A549 (cell line): ENCODE results near the gene NFX1. TPM values are rescaled to one million over a fixed set of nuclear protein-coding genes. Genes with fewer than 3 reads are reported as not detected.
A peak's percentile ranks its signal among the peaks of the same experiment; 100 is the strongest.

Experiments used
- ATAC-seq, 2 experiments: fragments of 200-7000 bp in 1 of 2; fragments of >200 bp in 1 of 2; cut with Nextera tagmentation in 1 of 2; cut with Tn5 transposase in 1 of 2; 3 replicates each; pipeline versions ENCODE4 v1.8.0 to v1.9.1; 2018 to 2020; ENCODE audit warnings: mild to moderate bottlenecking in 1 of 2, moderate library complexity in 1 of 2
- CTCF ChIA-PET: fragments of 300-600 bp; sonication (Branson Sonifier 250); formaldehyde crosslinking; extraction: SDS; loops from one replicate; lab custom pipeline; 2021; ENCODE audit warnings: antibody characterized with exemption, inconsistent platforms; lab: Yijun Ruan, JAX
- POLR2A ChIA-PET: fragments of 350-600 bp; formaldehyde crosslinking; extraction: SDS; loops from one replicate; lab custom pipeline; 2021; ENCODE audit warnings: antibody characterized with exemption, inconsistent platforms; lab: Yijun Ruan, JAX
- DNase-seq, 2 experiments: peaks; one replicate each; pipeline versions ENCODE4 v3.0.0 to v3.0.0-alpha.2; 2011 to 2016; ENCODE audit warnings: low read depth in 1 of 2, low spot score in 1 of 2
- FAIRE-seq: peaks from 2 replicates; lab custom pipeline; 2011; peaks lifted over from hg19 to GRCh38; lab: Jason Lieb, UNC
- H3K27ac ChIP-seq, 2 experiments: fragments of >200 bp; sonication (Bioruptor Twin); formaldehyde crosslinking; 3 replicates each; pipeline ENCODE4 v1.5.1; 2016 to 2017
- H3K4me1 ChIP-seq: fragments of >200 bp; sonication (Bioruptor Twin); formaldehyde crosslinking; 3 replicates; pipeline ENCODE4 v1.6.1; 2016
- H3K4me2 ChIP-seq: fragments of >200 bp; sonication (Bioruptor Twin); formaldehyde crosslinking; 3 replicates; pipeline ENCODE4 v1.6.1; 2016
- H3K4me3 ChIP-seq: fragments of >200 bp; sonication (Bioruptor Twin); formaldehyde crosslinking; 3 replicates; pipeline ENCODE4 v1.5.1; 2016
- H3K9me3 ChIP-seq: fragments of >200 bp; sonication (Bioruptor Twin); formaldehyde crosslinking; 3 replicates; pipeline ENCODE4 v1.6.1; 2016
- BHLHE40 ChIP-seq: IDR thresholded peaks from 2 replicates; pipeline ENCODE4 v1.6.1; 2012; ENCODE audit warnings: low read depth, low read length, inconsistent platforms
- CEBPB ChIP-seq, 2 experiments: fragments of >200 bp in 1 of 2; sonication (Bioruptor Twin) in 1 of 2; formaldehyde crosslinking in 1 of 2; IDR thresholded peaks; 2 replicates each; pipeline ENCODE4 v1.6.1; 2012 to 2016
- CHD4 ChIP-seq: fragments of 200-600 bp; sonication (generic); IDR thresholded peaks from 2 replicates; pipeline ENCODE4 v1.6.1; 2016; ENCODE audit warnings: antibody characterized with exemption, mild to moderate bottlenecking, borderline replicate concordance
- E2F6 ChIP-seq: IDR thresholded peaks from 2 replicates; pipeline ENCODE4 v1.6.1; 2012; ENCODE audit warnings: low read depth, borderline replicate concordance
- EHF ChIP-seq: fragments of 250-450 bp; sonication (Bioruptor Pico); IDR thresholded peaks from 2 replicates; pipeline ENCODE4 v1.5.0; 2020; ENCODE audit warnings: mild to moderate bottlenecking
- EHMT2 ChIP-seq: fragments of 200-600 bp; sonication (generic); IDR thresholded peaks from 2 replicates; pipeline ENCODE4 v1.6.1; 2016; ENCODE audit warnings: antibody characterized with exemption, low read depth, mild to moderate bottlenecking, moderate library complexity
- EP300 ChIP-seq, 2 experiments: fragments of >200 bp; sonication (Bioruptor Twin); formaldehyde crosslinking; IDR thresholded peaks; 2 replicates in 1 of 2; 3 replicates in 1 of 2; pipeline ENCODE4 v1.6.1; 2016 to 2017
- ESRRA ChIP-seq: fragments of 150-350 bp; IDR thresholded peaks from 2 replicates; pipeline ENCODE4 v1.6.1; 2014; ENCODE audit warnings: mild to moderate bottlenecking, low read length, borderline replicate concordance
- FOXS1 ChIP-seq: fragments of 250-450 bp; sonication (Bioruptor Pico); IDR thresholded peaks from 2 replicates; pipeline ENCODE4 v1.5.0; 2020; ENCODE audit warnings: mild to moderate bottlenecking, moderate library complexity
- HDAC2 ChIP-seq: fragments of 200-600 bp; sonication (generic); IDR thresholded peaks from 2 replicates; pipeline ENCODE4 v1.6.1; 2016
- HEYL ChIP-seq: fragments of 250-450 bp; sonication (Bioruptor Pico); IDR thresholded peaks from 2 replicates; pipeline ENCODE4 v1.8.0; 2021; ENCODE audit warnings: mild to moderate bottlenecking, moderate library complexity
- HOXB13 ChIP-seq: fragments of 250-450 bp; sonication (Bioruptor Pico); IDR thresholded peaks from 2 replicates; pipeline ENCODE4 v1.5.0; 2020; ENCODE audit warnings: low read depth, mild to moderate bottlenecking, moderate library complexity
- KDM1A ChIP-seq: fragments of 200-600 bp; sonication (generic); IDR thresholded peaks from 2 replicates; pipeline ENCODE4 v1.6.1; 2016; ENCODE audit warnings: low read depth, mild to moderate bottlenecking
- KDM5A ChIP-seq: fragments of 200-600 bp; sonication (generic); IDR thresholded peaks from 2 replicates; pipeline ENCODE4 v1.6.1; 2016; ENCODE audit warnings: antibody characterized with exemption, mild to moderate bottlenecking
- MAFK ChIP-seq: fragments of 450-650 bp; IDR thresholded peaks from 2 replicates; pipeline ENCODE4 v1.6.1; 2014; ENCODE audit not compliant: partially characterized antibody
- MYC ChIP-seq: IDR thresholded peaks from 2 replicates; pipeline ENCODE4 v1.6.1; 2012; ENCODE audit warnings: mild to moderate bottlenecking, inconsistent platforms, low read length, improper control_type of control experiment, borderline replicate concordance
- NFE2L2 ChIP-seq: fragments of 150-350 bp; conservative IDR thresholded peaks from 2 replicates; pipeline ENCODE4 v1.6.1; 2014; ENCODE audit warnings: low read length
- NR3C1 ChIP-seq: fragments of >200 bp; sonication (Bioruptor Twin); formaldehyde crosslinking; IDR thresholded peaks from 3 replicates; pipeline ENCODE4 v1.6.1; 2017
- PHF8 ChIP-seq: fragments of 200-600 bp; sonication (generic); IDR thresholded peaks from 2 replicates; pipeline ENCODE4 v1.6.1; 2016; ENCODE audit warnings: low read depth, mild to moderate bottlenecking, antibody characterized with exemption, moderate library complexity, borderline replicate concordance
- POLR2AphosphoS2 ChIP-seq: conservative IDR thresholded peaks from 2 replicates; pipeline ENCODE4 v1.6.1; 2012; ENCODE audit warnings: low read length, improper control_type of control experiment, inconsistent platforms
- RAD21 ChIP-seq, 2 experiments: fragments of >200 bp in 1 of 2; sonication (Bioruptor Twin) in 1 of 2; formaldehyde crosslinking in 1 of 2; IDR thresholded peaks in 1 of 2; conservative IDR thresholded peaks in 1 of 2; 2 replicates in 1 of 2; 3 replicates in 1 of 2; pipeline ENCODE4 v1.6.1; 2012 to 2018; ENCODE audit warnings: inconsistent platforms in 1 of 2
- RNF2 ChIP-seq: fragments of 200-600 bp; sonication (generic); IDR thresholded peaks from 2 replicates; pipeline ENCODE4 v1.6.1; 2016; ENCODE audit warnings: low read depth, mild to moderate bottlenecking, antibody characterized with exemption, moderate library complexity, borderline replicate concordance
- SREBF2 ChIP-seq: fragments of 450-650 bp; IDR thresholded peaks from 2 replicates; pipeline ENCODE4 v1.6.1; 2014; ENCODE audit warnings: mild to moderate bottlenecking, moderate library complexity
- TP53 ChIP-seq: fragments of 250-450 bp; sonication (Bioruptor Pico); IDR thresholded peaks from 2 replicates; pipeline ENCODE4 v1.5.0; 2021; ENCODE audit warnings: mild to moderate bottlenecking, moderate library complexity
- ZC3H11A ChIP-seq: fragments of 450-650 bp; IDR thresholded peaks from 2 replicates; pipeline ENCODE4 v1.6.1; 2014; ENCODE audit warnings: antibody characterized with exemption, mild to moderate bottlenecking
- ZFP36 ChIP-seq: fragments of 450-650 bp; IDR thresholded peaks from 2 replicates; pipeline ENCODE4 v1.6.1; 2014; ENCODE audit warnings: borderline replicate concordance; ENCODE audit not compliant: partially characterized antibody
- WGBS: methylation state at CpG from one replicate; pipeline ENCODE4 v1.1.6; 2017; ENCODE audit errors: missing lambda C conversion rate; 5-methylcytosine and 5-hydroxymethylcytosine counted together
- polyA plus RNA-seq, 4 experiments: library from polyadenylated mRNA; depleted of rRNA in 3 of 4; stranded (reverse); fragments of >200 nt; fragmentation: RNase III in 1 of 4; extraction: RNeasy Plus Mini Kit Qiagen cat#74134 plus additional on column Dnase treatment in 1 of 4; gene quantifications; 2 replicates in 3 of 4; 3 replicates in 1 of 4; pipeline ENCODE4 v1.2.3, GENCODE V29; 2011 to 2017

The NFX1 gene
- polyA plus RNA-seq, 2 of the 4 experiments (the other 2 are of a cell fraction): 24.8 to 41.2 TPM

- Histone ChIP-seq H3K9me3 (no peaks in the 10 kb centered on the region), H3K27ac (no peak overlapping the region), H3K4me2 (no peak overlapping the region), H3K4me3 (no peak overlapping the region), H3K4me1 (peaks cover 17% of the 10 kb centered on the region)
- FAIRE-seq (no peak), ATAC-seq (no peak), DNase-seq (no peak)
- TF ChIP-seq POLR2AphosphoS2 (no peak), NR3C1 (no peak), MAFK (peak; percentile 75), E2F6 (no peak)
- CTCF ChIA-PET: no interaction called here
- POLR2A ChIA-PET: no interaction called here
Observed at GRCh38 chr9:33267151-33267767, 23.1 kb upstream of the NFX1 start.

DNA sequence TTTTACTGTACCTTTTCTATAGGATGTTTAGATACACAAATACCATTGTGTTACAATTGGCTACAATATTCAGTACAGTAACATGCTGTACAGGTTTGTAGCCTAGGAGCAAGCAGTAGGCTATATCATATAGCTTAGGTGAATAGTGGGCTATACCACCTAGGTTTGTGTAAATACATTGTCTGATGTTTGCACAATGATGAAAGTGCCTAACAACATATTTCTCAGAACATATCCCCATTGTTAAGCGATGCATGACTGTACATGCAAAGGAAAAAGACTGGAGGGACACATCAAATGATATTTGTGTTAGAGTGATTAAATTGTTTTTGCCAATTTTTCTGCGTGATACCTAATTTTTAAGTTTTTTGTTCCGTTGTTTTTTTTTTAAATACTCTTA, 20.2 kb upstream of the NFX1 start:
- WGBS: 89% methylated on average over 3 of the region's 3 CpGs
- H3K4me2 ChIP-seq: no peak overlapping the region
- no peak overlapping the region for H3K4me3 ChIP-seq
- H3K4me1 ChIP-seq: peaks cover 11% of the 10 kb centered on the region; the same call in 2 of the 3 replicates
- CTCF ChIA-PET: interaction anchor here (1.3 to 1.7 kb wide), 3 partner anchors 12 to 38 kb away, joined by 3 read pairs; no protein-coding TSS in a partner anchor
- POLR2A ChIA-PET: no interaction called here
- FAIRE-seq (no peak), DNase-seq (no peak), ATAC-seq (no peak)
- TF ChIP-seq KDM1A (no peak), ZFP36 (no peak), MAFK (no peak), ZC3H11A (no peak), TP53 (CRISPR knock-in tag) (no peak), HOXB13 (CRISPR knock-in tag) (no peak), EP300 (IDR thresholded peaks at IDR 0.05) (no peak)
- H3K27ac ChIP-seq: no peak overlapping the region
- no peaks in the 10 kb centered on the region for H3K9me3 ChIP-seq

GRCh38 chr9:33272061-33272460, 18.3 kb upstream of the NFX1 start:
- Histone ChIP-seq H3K9me3 (no peaks in the 10 kb centered on the region), H3K4me1 (no peaks in the 10 kb centered on the region), H3K27ac (no peak overlapping the region), H3K4me3 (no peak overlapping the region), H3K4me2 (no peak overlapping the region)
- FAIRE-seq (no peak), ATAC-seq (no peak), DNase-seq (no peak)
- 93% methylated on average over 1 of the region's 1 CpG for WGBS
- POLR2A ChIA-PET: interaction anchor here (0.7 kb wide), 1 partner anchor 38 kb away, joined by 4 read pairs; no protein-coding TSS in a partner anchor
- CTCF ChIA-PET: interaction anchor here (0.7 to 3.4 kb wide), 3 partner anchors 8 to 15 kb away, joined by 3 to 16 read pairs (median 5); no protein-coding TSS in a partner anchor
- no peak for TF ChIP-seq POLR2AphosphoS2
- TF ChIP-seq HEYL: no peak
- no peak for TF ChIP-seq TP53 (CRISPR knock-in tag)
- no peak for TF ChIP-seq FOXS1 (CRISPR knock-in tag)
- TF ChIP-seq BHLHE40: no peak
- TF ChIP-seq NFE2L2: no peak
- no peak for TF ChIP-seq RAD21 (conservative IDR thresholded peaks at IDR 0.05 in 1 of 2, IDR thresholded peaks at IDR 0.05 in 1 of 2)
- TF ChIP-seq EHMT2: no peak
- TF ChIP-seq EHF (CRISPR knock-in tag): no peak
- TF ChIP-seq RNF2: no peak
- TF ChIP-seq PHF8: no peak
- no peak for TF ChIP-seq MYC
- TF ChIP-seq HDAC2: no peak
- no peak for TF ChIP-seq SREBF2
- no peak for TF ChIP-seq ESRRA
- TF ChIP-seq E2F6: no peak
- no peak for TF ChIP-seq CEBPB (IDR thresholded peaks at IDR 0.05)
- TF ChIP-seq KDM5A: no peak
- no peak for TF ChIP-seq CHD4
